NB4 (cell line): ENCODE data around the gene CD248.
A peak's percentile ranks its signal among the peaks of the same experiment; 100 is the strongest.

Experiments
- POLR2A ChIP-seq: IDR thresholded peaks from 2 replicates; pipeline ENCODE4 v1.6.1; 2011; ENCODE audit warnings: mild to moderate bottlenecking; ENCODE audit not compliant: insufficient read length; ENCODE audit errors: extremely low read depth
- TF ChIP-seq, protein P1 (sequence below): IDR thresholded peaks from one replicate; pipeline ENCODE4 v1.5.1; 2012; ENCODE audit warnings: low read depth, low read length
- TF ChIP-seq, protein P2 (sequence below): IDR thresholded peaks from 2 replicates; pipeline ENCODE4 v1.6.1; 2011; ENCODE audit warnings: low read depth, low read length

DNA sequence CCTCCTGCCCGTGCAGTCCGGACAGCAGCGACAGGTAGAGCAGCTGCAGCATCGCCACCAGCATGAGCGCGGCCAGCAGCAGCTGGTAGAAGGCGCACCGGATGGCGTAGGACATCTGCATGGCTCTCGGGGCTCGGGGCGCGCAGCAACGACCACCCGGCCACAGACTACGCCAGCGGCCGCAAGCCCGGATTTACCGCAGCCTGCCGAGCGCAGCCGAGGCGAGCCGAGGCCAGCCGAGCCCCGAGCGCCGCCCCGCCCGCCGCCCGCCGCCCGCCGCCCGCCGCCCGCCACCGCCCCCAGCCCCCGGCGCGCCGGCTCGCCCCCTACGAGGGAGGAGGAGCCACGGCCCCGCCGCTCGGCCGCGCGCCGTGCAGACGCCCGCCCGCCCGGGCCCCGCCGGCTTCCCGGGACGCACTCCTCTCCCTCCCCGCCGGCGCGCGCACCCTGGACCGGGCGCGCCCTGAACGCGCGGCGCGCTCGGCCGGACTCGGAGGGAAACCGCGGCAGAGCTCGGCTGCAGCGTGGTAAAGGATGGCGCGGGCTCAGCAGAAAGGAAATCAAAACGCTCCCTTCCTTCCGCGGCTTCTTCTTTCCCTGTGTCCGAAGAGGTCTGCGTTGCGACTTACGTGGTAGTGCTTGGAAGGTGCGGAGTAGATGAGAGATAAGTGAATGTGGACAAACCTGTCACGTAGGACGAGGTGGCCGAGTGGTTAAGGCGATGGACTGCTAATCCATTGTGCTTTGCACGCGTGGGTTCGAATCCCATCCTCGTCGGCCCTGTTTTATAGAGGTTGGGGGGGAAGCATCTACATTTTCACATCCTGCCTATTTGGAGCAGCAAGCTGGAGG, 30.8 kb upstream of the CD248 start, which contains the start of gene B4GAT1:
- TF ChIP-seq POLR2A = peak; percentile 44
- TF ChIP-seq, protein P1, sequence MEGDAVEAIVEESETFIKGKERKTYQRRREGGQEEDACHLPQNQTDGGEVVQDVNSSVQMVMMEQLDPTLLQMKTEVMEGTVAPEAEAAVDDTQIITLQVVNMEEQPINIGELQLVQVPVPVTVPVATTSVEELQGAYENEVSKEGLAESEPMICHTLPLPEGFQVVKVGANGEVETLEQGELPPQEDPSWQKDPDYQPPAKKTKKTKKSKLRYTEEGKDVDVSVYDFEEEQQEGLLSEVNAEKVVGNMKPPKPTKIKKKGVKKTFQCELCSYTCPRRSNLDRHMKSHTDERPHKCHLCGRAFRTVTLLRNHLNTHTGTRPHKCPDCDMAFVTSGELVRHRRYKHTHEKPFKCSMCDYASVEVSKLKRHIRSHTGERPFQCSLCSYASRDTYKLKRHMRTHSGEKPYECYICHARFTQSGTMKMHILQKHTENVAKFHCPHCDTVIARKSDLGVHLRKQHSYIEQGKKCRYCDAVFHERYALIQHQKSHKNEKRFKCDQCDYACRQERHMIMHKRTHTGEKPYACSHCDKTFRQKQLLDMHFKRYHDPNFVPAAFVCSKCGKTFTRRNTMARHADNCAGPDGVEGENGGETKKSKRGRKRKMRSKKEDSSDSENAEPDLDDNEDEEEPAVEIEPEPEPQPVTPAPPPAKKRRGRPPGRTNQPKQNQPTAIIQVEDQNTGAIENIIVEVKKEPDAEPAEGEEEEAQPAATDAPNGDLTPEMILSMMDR = no peak
- TF ChIP-seq, protein P2, sequence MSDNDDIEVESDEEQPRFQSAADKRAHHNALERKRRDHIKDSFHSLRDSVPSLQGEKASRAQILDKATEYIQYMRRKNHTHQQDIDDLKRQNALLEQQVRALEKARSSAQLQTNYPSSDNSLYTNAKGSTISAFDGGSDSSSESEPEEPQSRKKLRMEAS = peak; percentile 48; the same call in 1 of the 2 replicates
